ENCODE measurements around the gene NAP1L1.

Gene NAP1L1

GRCh38 chr12:76037130-76038103, 47.1 kb downstream of the NAP1L1 start:
- peak; percentile 83 for DNase-seq

DNA sequence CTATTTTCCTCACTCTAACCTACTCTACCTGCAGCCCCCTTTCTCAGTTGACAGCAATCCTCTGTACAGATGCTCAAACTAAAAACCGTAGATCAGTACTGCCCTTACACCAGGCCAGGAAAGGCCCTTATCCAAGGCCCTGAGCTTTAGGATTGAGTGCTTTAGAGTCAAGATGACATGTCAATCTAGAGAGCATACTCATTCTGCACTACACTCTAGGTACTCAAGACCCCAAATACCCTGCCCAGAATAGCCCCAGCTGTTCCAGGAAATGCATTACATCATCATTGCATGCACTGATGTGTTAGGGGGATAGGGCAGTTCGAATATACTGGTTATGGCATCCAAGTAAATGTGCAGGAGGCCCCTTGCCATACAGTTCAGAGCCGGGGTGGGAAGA, 49.4 kb downstream of the NAP1L1 start:
- DNase-seq = no peak

DNA sequence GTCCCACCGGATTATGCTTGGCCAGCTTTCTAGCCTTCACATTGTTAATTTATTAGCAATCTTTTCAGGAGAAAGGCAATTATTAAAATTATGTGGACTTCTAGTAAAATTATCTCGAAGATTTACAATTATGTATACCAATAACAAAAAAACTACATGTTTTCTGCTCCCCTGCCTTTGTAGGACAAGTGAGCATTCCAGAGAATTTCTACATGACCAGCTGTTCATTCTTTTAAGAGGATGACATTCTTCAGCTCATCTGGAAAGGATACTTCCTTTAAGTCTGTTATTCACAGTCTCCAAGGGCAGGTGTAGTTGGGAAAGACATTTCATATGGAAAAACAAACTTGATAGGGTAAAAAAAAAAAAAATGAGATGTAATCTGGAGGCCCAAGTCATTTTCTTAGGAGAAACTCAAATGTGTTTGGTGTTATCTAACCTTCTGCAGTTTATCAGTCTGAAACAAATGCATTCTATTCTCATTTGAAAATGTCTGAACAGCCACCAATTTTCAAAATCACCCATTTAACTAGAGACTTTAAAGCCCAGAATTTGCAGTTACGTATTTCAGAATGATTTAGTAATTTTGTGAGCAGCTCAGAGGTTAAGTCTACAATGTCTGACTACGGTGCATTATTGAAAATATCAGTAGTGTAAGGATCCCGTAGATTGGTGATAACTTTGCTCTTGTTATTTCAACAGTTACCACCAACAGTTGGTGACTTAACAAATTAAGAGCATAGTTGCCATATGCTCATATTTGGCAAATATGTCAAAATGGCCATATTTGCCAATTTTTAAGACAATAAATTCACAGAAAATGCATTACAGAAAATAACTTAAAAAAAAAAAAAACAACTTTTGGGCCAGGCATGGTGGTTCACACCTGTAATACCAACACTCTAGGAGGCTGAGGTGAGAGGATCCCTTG, 51.1 kb downstream of the NAP1L1 start:
- DNase-seq = no peak

GRCh38 chr12:76032043-76032981, 52.2 kb downstream of the NAP1L1 start:
- no peak for DNase-seq

DNA sequence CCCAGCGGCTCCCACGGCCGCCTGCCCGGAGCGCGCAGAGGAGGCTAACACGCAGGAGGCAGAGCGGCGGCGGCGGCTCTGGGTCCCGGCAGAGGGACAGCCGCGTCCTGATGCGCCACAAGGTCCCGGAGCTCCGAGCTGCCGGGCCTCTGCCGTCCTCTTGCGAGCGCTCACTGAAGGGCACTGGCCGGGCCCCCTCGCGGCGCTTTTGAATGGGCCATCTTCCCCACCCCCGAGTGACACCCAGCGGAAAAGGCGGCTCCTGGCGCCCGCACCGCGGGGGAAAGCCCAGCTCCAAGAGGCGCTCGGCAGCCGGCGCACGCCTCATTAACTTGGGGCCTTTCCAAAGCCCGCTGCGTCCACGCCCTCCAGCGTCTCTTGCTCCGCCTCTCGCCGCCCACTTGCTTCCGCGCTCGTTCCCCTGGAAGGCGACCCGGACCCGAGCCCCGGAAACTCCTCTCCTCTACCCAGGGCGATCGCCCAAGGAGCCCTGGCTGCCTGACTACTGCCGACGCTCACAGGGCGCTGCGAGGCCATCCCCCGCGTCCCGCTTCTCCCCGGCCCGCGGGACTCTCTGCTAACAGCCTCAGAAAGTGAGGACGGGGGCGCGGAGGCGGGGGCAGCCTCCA, 53.0 kb downstream of the NAP1L1 start, which contains the start of gene PHLDA1:
Gene PHLDA1 (minus strand): TSS at position 363 of the 629 bp plus-strand sequence.
- peak; percentile 96 for DNase-seq

DNA sequence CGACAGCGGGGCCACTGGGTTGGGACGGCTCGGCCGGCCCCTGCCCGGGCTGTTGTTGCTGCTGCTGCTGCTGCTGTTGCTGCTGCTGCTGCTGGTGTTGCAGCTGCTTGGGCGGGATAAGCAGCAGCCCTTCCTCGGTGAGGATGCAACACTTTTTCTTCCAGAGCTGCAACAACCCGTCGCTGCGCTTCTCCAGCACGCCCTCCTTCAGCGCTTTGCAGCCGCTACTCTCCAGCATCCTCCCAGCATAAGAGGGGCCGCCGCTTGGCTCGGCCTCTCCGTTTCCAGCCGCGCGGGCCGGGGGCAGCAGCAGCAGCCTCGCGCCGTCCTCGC, 53.4 kb downstream of the NAP1L1 start:
- DNase-seq = no peak

DNA sequence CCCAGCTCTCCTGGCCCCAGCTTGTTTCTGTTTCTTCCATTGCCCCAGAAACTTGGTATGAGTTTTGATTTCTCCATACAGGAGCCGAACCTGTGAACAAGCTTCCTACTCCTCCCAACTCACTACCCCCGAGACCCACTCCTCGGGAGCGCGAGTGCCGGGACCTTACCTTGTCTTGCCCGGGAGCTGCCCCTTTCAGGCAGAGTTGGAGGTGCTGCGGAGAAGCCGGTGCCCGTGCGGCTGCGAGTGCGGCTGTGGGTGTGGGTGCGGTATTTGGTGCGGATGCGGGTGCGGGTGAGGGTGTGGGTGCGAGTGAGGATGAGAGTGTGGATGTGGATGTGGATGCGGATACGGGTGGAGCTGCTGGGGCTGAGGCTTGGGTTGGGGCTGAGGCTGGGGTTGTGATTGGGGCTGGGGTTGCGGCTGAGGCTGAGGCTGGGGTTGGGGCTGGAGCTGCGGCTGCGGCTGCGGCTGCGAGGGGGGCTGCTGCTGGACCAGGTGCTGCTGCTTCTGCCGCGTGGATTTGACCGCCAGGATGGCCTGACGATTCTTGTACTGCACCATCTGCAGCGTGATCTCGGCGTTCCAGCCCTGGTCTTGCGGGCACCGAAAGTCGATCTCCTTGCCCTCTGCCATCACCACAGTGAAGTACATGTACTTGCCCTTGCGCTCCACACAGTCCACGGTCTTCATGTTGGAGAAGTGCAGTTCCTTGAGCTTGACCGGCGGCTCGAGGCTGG, 54.0 kb downstream of the NAP1L1 start:
- peak; percentile 67 for DNase-seq

DNA sequence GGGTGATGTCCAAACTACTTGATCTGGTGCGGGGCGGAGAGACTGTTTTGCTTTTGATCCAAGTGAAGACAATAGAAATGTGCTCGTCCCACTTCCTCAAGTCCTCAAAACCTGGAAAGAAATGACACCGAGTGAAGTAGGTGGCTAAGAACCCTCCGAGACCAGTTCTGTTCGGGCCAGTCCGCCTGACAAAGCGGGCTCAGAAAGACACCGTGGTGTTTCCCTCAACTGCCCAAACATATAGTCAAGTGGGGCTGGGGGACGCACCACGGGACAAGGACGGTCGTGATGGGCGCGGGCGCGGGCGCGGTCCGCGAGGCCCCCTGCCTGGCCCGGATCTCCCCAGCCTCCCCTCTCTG, 54.5 kb downstream of the NAP1L1 start:
- DNase-seq = peak; percentile 67

DNA sequence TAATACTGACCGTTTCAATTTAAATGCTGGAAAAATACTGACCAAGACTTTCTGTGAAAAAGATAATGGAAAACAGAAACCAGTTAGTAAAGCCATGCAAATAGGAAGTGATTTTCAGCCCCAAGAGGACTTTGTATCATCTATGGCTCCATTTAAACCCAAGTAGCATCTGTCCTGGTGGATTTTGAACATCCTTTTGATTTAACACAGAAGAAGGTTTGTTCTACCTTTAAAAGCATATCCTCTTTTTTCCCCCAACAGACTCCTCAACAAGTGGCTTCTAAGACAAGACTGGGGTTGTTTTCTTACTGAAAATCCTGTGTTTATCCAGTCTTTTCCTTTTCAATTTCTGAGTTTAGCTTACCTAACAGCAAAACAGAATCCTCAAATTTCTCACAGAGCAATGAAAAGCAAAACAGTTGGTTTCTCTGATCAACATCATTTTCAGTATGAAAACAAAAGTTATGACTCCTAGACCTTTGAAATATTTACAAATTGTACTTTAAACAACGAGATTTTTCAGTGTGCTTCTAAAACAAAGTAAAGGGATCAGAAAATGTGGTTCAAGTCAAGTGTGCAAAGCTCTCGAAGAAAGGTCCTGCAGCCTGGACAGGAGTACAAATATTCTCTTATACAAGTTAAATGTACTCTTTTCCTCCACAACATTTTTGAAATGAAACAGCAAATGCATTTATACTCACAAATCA, 55.8 kb downstream of the NAP1L1 start:
- DNase-seq = no peak

GRCh38 chr12:76026643-76027063, 57.8 kb downstream of the NAP1L1 start:
- DNase-seq = no peak

GRCh38 chr12:76025601-76026575, 58.6 kb downstream of the NAP1L1 start:
- peak; percentile 56 for DNase-seq

- peak; percentile 52 for DNase-seq
Measured at GRCh38 chr12:76024942-76025600, 59.4 kb downstream of the NAP1L1 start.

GRCh38 chr12:76024102-76024781, 60.2 kb downstream of the NAP1L1 start:
- DNase-seq = no peak

- DNase-seq = no peak
Measured at GRCh38 chr12:76023069-76023690, 61.3 kb downstream of the NAP1L1 start.

DNA sequence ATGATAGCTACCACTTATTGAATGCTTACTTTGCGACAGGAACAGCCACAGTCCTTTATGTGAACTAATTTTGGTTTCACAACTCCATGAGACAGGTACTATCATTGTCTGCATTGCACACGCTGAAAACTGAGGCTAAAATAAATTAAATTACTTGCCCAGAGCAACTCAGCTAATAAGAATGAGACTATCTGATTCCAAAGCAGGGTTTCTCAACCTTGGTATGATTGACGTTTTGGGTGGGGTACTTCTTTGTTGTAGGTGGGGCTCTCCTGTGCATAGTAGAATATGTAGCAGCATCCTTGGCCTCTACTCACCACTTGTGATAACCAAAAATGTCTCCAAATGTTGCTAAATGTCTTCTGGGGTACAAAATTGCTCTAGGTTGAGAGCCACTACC, 62.0 kb downstream of the NAP1L1 start:
- no peak for DNase-seq

GRCh38 chr12:76020731-76021672, 63.5 kb downstream of the NAP1L1 start:
- DNase-seq = no peak
